ENCODE data around the gene ITSN2.

DNA sequence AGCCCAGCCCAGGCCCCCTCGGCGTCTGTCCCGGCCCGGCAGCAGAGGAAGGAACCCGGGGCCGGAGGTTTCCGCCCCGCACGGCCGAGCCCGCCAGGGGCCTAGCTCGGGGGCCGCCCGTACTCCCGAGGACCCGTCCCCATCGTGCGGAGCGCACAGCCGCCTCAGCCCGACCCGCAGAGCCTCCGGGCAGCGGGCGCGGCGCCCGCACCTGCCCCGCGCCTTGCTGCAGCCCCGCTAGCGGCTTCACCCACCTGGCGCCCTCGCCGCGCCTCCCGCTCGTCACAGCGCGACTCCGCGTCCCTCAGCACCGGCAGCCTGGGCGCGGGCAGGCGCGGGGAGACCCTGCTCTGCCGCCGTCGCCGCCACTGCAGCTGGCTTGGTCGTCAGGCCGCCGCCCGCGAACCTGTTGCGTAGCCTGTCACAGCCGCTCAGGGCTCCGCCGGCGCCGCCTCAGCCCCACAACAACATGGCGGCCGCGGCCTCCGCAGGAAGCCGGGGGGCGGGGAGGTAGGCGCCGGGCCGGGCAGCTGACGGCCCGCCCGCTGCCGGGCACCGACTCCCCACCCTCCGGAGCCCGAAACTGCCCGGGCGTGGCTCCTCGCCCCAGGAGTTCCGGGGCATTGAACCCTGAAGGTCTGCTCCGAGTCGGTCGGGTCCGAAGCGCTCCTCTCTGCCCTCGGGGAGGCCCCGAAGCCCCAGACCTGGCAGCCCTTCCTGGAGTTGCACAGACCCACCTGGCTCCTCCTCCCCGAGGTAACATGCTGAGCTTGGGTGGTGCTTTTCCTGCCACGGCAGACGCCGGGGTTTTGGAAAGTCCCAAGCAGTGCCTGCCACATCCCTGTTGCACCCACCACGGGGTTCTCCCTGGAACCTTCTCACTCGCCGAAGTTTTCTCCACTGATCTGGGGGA is at the start of gene ITSN2:
- TF ChIP-seq SP1 (CRISPR knock-in tag; conservative IDR thresholded peaks at IDR 0.05) (no peak), NR2C2 (CRISPR knock-in tag; IDR thresholded peaks at IDR 0.05) (no peak), TCF7 (CRISPR knock-in tag; IDR thresholded peaks at IDR 0.05; ENCODE audit: low read depth) (no peak), TEAD1 (CRISPR knock-in tag; IDR thresholded peaks at IDR 0.05) (no peak), PREB (CRISPR knock-in tag; IDR thresholded peaks at IDR 0.05; ENCODE audit: borderline replicate concordance) (peak; percentile 34; the same call in 1 of the 2 replicates), ESRRA (CRISPR knock-in tag; IDR thresholded peaks at IDR 0.05; ENCODE audit: borderline replicate concordance) (no peak; the same call in 1 of the 2 replicates), CBFB (CRISPR knock-in tag; IDR thresholded peaks at IDR 0.05; ENCODE audit: low read depth) (no peak), TEAD4 (CRISPR knock-in tag; IDR thresholded peaks at IDR 0.05) (no peak), ATF3 (CRISPR knock-in tag; conservative IDR thresholded peaks at IDR 0.05) (no peak), NFYB (CRISPR knock-in tag; conservative IDR thresholded peaks at IDR 0.05; ENCODE audit: low read depth) (no peak; the same call in 1 of the 2 replicates)
- TF ChIP-seq, protein P1, sequence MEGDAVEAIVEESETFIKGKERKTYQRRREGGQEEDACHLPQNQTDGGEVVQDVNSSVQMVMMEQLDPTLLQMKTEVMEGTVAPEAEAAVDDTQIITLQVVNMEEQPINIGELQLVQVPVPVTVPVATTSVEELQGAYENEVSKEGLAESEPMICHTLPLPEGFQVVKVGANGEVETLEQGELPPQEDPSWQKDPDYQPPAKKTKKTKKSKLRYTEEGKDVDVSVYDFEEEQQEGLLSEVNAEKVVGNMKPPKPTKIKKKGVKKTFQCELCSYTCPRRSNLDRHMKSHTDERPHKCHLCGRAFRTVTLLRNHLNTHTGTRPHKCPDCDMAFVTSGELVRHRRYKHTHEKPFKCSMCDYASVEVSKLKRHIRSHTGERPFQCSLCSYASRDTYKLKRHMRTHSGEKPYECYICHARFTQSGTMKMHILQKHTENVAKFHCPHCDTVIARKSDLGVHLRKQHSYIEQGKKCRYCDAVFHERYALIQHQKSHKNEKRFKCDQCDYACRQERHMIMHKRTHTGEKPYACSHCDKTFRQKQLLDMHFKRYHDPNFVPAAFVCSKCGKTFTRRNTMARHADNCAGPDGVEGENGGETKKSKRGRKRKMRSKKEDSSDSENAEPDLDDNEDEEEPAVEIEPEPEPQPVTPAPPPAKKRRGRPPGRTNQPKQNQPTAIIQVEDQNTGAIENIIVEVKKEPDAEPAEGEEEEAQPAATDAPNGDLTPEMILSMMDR (IDR thresholded peaks at IDR 0.05): no peak
- TF ChIP-seq, protein P2, sequence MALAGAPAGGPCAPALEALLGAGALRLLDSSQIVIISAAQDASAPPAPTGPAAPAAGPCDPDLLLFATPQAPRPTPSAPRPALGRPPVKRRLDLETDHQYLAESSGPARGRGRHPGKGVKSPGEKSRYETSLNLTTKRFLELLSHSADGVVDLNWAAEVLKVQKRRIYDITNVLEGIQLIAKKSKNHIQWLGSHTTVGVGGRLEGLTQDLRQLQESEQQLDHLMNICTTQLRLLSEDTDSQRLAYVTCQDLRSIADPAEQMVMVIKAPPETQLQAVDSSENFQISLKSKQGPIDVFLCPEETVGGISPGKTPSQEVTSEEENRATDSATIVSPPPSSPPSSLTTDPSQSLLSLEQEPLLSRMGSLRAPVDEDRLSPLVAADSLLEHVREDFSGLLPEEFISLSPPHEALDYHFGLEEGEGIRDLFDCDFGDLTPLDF (CRISPR knock-in tag; IDR thresholded peaks at IDR 0.05): 0 out of 2 replicates have a peak, but pooled peaks have one; percentile 51

Data from WTC11 (cell line).